Activated CD4-positive, alpha-beta memory T cell treated with anti-CD3 and anti-CD28 coated beads, Interleukin-2, amount 10 ng/mL, durations not matched to agents 7 days and 5 days (primary cell): ENCODE data around the gene ANXA2. TPM values are rescaled to one million over a fixed set of nuclear protein-coding genes. Genes with fewer than 3 reads are reported as not detected.
"Not testable (repeated sequence)": the region's sequence is repeated elsewhere in the genome, so short reads cannot be mapped to it uniquely, and the experiment has no call there.

Experiments used
- CTCF ChIA-PET: fragments of 350-600 bp; sonication (Branson Sonifier 250); formaldehyde crosslinking; loops from one replicate; lab custom pipeline; 2021; ENCODE audit warnings: antibody characterized with exemption, inconsistent platforms; lab: Charles Lee
- POLR2A ChIA-PET: fragments of 350-600 bp; sonication (Branson Sonifier 250); formaldehyde crosslinking; loops from one replicate; lab custom pipeline; 2021; ENCODE audit warnings: antibody characterized with exemption; lab: Charles Lee
- DNase-seq: peaks from one replicate; pipeline ENCODE4 v3.0.0-alpha.2; 2020
- H3K27ac Mint-ChIP-seq: one replicate; pipeline ENCODE4 v1.8.0; 2021; ENCODE audit warnings: mild to moderate bottlenecking, mixed read lengths
- H3K27me3 Mint-ChIP-seq: one replicate; pipeline ENCODE4 v1.8.0; 2021; ENCODE audit warnings: mixed read lengths
- H3K36me3 Mint-ChIP-seq: one replicate; pipeline ENCODE4 v1.8.0; 2021; ENCODE audit warnings: low read depth, mixed read lengths
- H3K4me1 Mint-ChIP-seq: one replicate; pipeline ENCODE4 v1.8.0; 2021; ENCODE audit warnings: mixed read lengths
- H3K4me3 Mint-ChIP-seq: one replicate; pipeline ENCODE4 v1.8.0; 2021; ENCODE audit warnings: mild to moderate bottlenecking, mixed read lengths
- H3K9me3 Mint-ChIP-seq: one replicate; pipeline ENCODE4 v1.8.0; 2021; ENCODE audit warnings: mixed read lengths
- total RNA-seq, 2 experiments: library from RNA; stranded (reverse); gene quantifications; one replicate each; pipeline ENCODE4 v1.2.3, GENCODE V29; 2021

ANXA2 gene
- total RNA-seq, 2 experiments from 2014 or later, result 558 to 566 TPM

DNA sequence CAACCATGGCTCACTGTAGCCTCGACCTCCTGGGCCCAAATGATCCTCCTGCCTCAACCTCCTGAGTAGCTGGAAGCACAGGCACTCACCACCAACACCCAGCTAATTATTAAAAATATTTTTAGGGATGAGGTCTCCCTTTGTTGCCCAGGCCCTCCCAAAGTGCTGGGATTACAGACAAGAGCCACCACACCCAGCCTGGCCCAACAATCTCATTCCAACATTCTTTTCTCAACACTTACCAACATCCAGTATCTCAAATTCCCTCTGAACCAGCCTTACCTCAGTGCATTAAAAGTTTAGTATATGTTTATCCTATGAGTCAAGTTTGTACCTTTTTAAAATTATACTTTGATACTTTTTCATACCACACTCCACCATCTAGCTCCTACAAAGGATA lies 25.0 kb downstream of the ANXA2 start:
- ChIA-PET CTCF (interaction anchor here (1.9 to 2.5 kb wide), 3 partner anchors 10 to 148 kb away, joined by 6 to 10 read pairs (median 6); no protein-coding TSS in a partner anchor), POLR2A (interaction anchor here (1.1 to 1.4 kb wide), 2 partner anchors 12 to 25 kb away, joined by 3 to 8 read pairs; partner anchors contain the start of gene ANXA2)
- no peak for DNase-seq
- H3K4me3 Mint-ChIP-seq, result no peak overlapping the region
- H3K9me3 Mint-ChIP-seq, result no peaks in the 10 kb centered on the region
- no peak overlapping the region for H3K27ac Mint-ChIP-seq
- H3K27me3 Mint-ChIP-seq, result no peaks in the 10 kb centered on the region
- H3K36me3 Mint-ChIP-seq, result peaks cover 83% of the 10 kb centered on the region
- peaks cover 27% of the 10 kb centered on the region for H3K4me1 Mint-ChIP-seq

DNA sequence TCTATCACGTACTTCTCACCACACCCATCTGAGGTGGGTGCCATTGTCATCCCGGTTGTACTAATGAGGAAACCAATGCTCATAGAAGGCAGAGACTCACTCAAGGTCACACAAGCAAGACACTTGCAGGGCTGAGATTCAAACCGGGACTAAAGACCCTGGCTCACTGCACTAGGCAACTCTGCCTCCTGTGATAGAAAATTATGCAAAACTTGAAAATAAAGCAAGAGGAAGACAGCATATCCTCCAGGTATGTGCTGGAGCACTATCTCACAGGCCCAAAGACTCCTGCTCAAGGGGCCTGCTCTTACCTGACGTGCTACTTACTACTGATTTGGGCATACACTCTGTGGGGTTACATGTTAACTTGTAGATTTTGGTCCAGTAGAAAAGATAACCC lies 25.6 kb downstream of the ANXA2 start:
- Mint-ChIP-seq H3K36me3 (peaks cover 82% of the 10 kb centered on the region), H3K4me1 (peaks cover 27% of the 10 kb centered on the region), H3K27ac (no peak overlapping the region), H3K9me3 (no peaks in the 10 kb centered on the region), H3K4me3 (no peak overlapping the region), H3K27me3 (no peaks in the 10 kb centered on the region)
- CTCF ChIA-PET, result interaction anchor here (2.4 to 2.5 kb wide), 2 partner anchors 9 to 13 kb away, joined by 6 to 10 read pairs; no protein-coding TSS in a partner anchor
- POLR2A ChIA-PET, result interaction anchor here (1.0 kb wide), 1 partner anchor 26 kb away, joined by 3 read pairs; no protein-coding TSS in a partner anchor
- no peak for DNase-seq

DNA sequence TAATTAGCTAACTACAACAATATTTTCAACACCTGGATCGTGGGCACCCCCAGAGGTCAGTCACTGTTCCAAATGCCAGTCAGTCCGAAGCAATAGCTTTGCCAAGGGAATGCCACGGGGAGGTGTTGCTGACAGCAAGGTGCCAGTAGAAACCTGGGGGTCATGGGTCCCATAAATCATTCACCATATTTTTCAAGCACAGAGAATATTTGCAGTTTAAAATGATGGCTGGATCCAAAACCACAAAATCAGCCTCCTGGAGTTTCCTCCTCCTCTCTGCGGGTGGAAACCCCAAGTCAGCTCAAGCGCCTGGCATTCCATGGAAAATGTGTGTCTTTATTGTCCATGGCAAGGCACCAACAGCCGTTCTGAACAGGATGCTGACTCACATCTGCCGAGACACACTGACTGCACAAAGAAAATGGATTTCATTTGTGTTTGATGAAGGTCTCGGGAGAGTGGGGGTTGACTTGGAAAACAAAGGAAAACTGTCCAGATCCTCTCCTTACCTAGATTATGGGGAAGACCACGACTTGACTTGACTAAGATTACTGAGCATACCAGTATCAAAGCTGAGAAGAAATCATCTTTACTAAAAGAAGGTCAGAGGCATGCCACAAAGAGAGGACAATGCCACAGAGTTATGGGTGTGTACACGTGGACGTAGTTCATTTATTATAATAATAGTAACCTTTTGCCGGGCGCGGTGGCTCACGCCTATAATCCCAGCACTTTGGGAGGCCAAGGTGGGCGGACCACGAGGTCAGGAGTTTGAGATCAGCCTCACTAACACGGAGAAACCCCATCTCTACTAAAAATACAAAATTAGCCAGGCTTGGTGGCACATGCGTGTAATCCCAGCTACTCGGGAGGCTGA lies 26.4 kb downstream of the ANXA2 start:
- DNase-seq, result no peak
- no peaks in the 10 kb centered on the region for H3K9me3 Mint-ChIP-seq
- H3K27me3 Mint-ChIP-seq, result no peaks in the 10 kb centered on the region
- H3K27ac Mint-ChIP-seq, result no peak overlapping the region
- no peak overlapping the region for H3K4me3 Mint-ChIP-seq
- ChIA-PET POLR2A (interaction anchor here (1.0 to 1.3 kb wide), 2 partner anchors 27 to 38 kb away, joined by 3 read pairs; no protein-coding TSS in a partner anchor), CTCF (no interaction called here)
- H3K36me3 Mint-ChIP-seq, result peaks cover 75% of the 10 kb centered on the region
- peaks cover 27% of the 10 kb centered on the region for H3K4me1 Mint-ChIP-seq

DNA sequence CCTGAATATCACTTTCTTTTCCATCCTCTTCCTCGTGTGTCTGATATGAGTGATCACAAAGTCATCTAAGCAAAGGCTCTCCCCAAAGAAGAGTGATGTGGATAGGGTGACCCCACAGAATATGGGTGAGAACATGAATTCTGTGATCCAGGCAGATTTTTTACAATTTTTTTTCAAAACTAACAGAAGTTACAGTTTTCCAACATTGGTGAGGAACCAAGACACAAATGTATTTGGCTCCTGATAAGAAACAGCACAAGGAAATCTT lies 27.0 kb downstream of the ANXA2 start:
- POLR2A ChIA-PET, result interaction anchor here (1.3 kb wide), 1 partner anchor 38 kb away, joined by 3 read pairs; no protein-coding TSS in a partner anchor
- no peak overlapping the region for H3K4me3 Mint-ChIP-seq

DNA sequence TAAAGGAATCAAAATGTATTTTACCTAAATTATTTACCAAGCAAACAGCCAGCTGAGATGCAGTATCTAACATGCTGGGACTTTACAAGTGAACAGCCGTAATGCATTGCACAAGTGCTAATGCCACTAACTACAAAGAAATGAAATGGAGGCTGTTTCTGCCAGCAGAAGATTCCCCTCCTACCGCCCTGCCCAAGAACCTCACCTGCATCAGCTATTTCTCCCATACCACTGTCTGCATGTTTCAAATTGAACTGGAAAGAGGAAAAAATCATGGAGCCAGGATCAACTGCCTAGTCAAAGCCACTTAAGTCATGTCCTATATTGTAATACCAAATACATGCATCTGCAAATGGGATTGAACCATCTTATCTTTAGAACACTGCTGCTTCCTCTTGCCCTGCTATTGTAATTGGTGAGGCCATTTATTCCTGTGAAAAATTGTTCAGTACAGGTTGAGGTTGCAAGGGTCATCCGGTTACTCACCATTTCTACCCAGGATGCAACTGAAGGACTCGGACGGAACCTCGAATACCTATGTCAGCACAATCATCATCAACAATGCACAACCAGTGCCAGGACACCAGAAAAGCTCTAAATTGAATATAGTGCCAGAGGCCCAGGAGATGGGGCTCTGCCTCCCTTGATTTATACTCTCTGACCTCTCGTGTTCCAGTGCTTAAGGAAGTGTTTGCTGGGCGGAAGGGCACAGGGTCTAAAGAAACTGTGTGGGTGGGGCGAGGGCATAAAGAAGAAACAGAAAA lies 27.5 kb downstream of the ANXA2 start:
- Mint-ChIP-seq H3K27me3 (no peaks in the 10 kb centered on the region), H3K9me3 (no peaks in the 10 kb centered on the region), H3K36me3 (peaks cover 69% of the 10 kb centered on the region), H3K4me1 (peaks cover 28% of the 10 kb centered on the region), H3K4me3 (no peak overlapping the region), H3K27ac (peak overlapping the region; percentile 18)
- no peak for DNase-seq
- ChIA-PET POLR2A (interaction anchor here (1.3 kb wide), 1 partner anchor 37 kb away, joined by 3 read pairs; no protein-coding TSS in a partner anchor), CTCF (interaction anchor here (1.6 kb wide), 1 partner anchor 11 kb away, joined by 4 read pairs; no protein-coding TSS in a partner anchor)

More for the DNA sequence above, 27.0 kb downstream of the ANXA2 start:
- H3K27me3 Mint-ChIP-seq, result no peaks in the 10 kb centered on the region
- H3K9me3 Mint-ChIP-seq, result no peaks in the 10 kb centered on the region
- H3K27ac Mint-ChIP-seq, result no peak overlapping the region
- CTCF ChIA-PET, result no interaction called here
- DNase-seq, result no peak
- H3K36me3 Mint-ChIP-seq, result peaks cover 72% of the 10 kb centered on the region
- H3K4me1 Mint-ChIP-seq, result peaks cover 27% of the 10 kb centered on the region

DNA sequence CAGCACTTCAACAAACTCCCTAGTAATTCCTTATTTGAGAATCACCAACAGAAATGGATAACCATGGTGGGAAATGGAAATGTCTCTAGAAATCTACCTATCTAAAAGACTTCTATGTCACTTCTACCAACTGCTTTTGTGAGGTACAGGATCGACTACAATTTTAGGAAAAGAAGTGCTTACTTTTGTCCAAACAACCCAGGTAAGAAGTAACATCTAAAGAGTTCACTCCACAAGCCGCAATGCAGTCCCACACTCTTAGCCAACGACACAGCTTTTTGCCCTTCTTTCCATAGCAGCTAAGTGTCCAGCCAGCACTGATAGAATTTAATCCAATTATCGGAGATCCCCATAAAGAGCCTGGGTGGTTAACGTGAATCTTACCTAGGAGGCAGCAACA lies 28.1 kb downstream of the ANXA2 start:
- CTCF ChIA-PET, result interaction anchor here (1.6 kb wide), 1 partner anchor 10 kb away, joined by 4 read pairs; no protein-coding TSS in a partner anchor
- no peaks in the 10 kb centered on the region for H3K27me3 Mint-ChIP-seq
- DNase-seq, result no peak
- H3K4me1 Mint-ChIP-seq, result peaks cover 30% of the 10 kb centered on the region
- POLR2A ChIA-PET, result interaction anchor here (1.3 kb wide), 1 partner anchor 37 kb away, joined by 3 read pairs; no protein-coding TSS in a partner anchor
- peak overlapping the region; percentile 18 for H3K27ac Mint-ChIP-seq
- H3K4me3 Mint-ChIP-seq, result no peak overlapping the region
- H3K9me3 Mint-ChIP-seq, result no peaks in the 10 kb centered on the region
- peaks cover 68% of the 10 kb centered on the region for H3K36me3 Mint-ChIP-seq

DNA sequence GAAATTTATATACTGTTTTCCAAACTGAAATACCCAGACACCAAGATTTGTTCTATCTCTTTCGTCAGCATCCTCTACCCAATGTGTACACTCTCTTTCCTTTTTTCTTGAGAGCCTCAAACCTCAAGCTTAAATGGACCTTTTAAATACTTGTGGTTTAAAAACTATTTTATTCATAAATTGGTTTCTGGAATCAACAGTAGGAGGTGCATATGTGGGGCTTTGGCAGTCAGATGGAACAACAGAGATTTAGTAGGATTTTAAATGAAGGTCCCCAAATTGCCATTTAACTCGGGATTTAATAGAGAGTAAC lies 33.2 kb downstream of the ANXA2 start:
- peaks cover 69% of the 10 kb centered on the region for H3K36me3 Mint-ChIP-seq
- CTCF ChIA-PET, result no interaction called here
- POLR2A ChIA-PET, result no interaction called here

DNA sequence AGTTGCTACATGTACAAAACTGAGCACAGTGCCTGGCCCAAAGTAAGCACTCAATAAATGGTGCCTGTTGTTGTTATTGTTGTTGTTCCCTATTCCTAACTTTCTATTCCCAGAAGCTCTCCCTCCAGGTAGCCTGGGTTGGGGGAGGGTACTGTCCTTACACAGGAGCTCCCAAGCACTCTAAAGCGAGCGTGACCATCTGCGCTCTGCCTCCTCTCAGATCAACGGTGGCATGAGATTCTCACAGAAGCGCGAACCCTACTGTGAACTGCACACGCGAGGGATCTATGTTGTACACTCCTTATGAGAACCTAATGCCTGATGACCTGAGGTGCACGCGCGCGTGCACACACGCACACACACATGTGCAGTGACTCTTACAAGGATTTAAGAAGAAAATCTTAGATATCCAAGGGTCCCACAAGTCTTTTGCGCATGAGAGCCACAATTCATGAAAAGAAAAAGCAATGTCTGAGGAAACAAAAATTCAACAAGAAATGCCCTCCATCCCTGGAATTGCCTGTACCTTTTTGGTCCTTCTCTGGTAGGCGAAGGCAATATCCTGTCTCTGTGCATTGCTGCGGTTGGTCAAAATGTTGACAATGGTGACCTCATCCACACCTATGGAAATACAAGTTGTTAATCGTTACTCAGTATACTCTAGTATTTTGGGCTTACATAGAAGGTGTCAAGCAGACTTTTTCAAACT lies 33.7 kb downstream of the ANXA2 start:
- Mint-ChIP-seq H3K36me3 (peaks cover 69% of the 10 kb centered on the region), H3K27me3 (no peaks in the 10 kb centered on the region), H3K4me1 (peaks cover 47% of the 10 kb centered on the region), H3K4me3 (no peak overlapping the region), H3K27ac (peak overlapping the region; percentile 68), H3K9me3 (no peaks in the 10 kb centered on the region)
- no peak for DNase-seq
- CTCF ChIA-PET, result interaction anchor here (1.1 to 5.2 kb wide), 7 partner anchors 9 to 568 kb away, joined by 3 to 24 read pairs (median 6); partner anchors contain the start of gene ANXA2
- POLR2A ChIA-PET, result interaction anchor here (1.1 to 3.1 kb wide), 4 partner anchors 32 to 131 kb away, joined by 4 to 33 read pairs (median 6); partner anchors contain the start of gene ANXA2

More for the DNA sequence above, 33.2 kb downstream of the ANXA2 start:
- Mint-ChIP-seq H3K4me3 (no peak overlapping the region), H3K27me3 (no peaks in the 10 kb centered on the region), H3K4me1 (peaks cover 45% of the 10 kb centered on the region), H3K9me3 (no peaks in the 10 kb centered on the region), H3K27ac (peak overlapping the region; percentile 1)
- no peak for DNase-seq

DNA sequence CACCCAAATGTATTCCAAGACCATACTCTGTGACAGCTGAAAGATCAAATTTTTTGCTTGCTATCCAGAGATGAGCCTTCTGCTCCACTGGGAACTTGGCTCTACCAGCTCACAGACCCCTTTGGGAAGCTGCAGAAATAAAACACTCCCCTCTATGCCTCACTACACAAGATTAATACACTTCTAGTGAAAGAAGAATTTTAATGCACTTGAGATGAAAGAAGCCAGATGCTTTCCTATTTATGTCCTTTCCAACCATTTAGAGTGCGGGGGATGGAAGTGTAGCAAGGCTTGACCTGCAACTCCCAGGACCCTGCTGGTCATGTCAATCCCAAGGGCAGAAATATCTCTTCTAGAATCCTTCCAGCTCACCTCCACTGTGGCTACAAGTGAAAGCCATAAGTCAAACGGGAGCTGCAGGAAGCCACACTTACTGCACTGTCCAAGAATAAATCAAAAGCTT lies 34.7 kb downstream of the ANXA2 start:
- Mint-ChIP-seq H3K4me1 (peaks cover 47% of the 10 kb centered on the region), H3K36me3 (peaks cover 71% of the 10 kb centered on the region), H3K9me3 (no peaks in the 10 kb centered on the region), H3K27ac (peak overlapping the region; percentile 80), H3K4me3 (peak overlapping the region; percentile 2), H3K27me3 (no peaks in the 10 kb centered on the region)
- ChIA-PET CTCF (interaction anchor here (0.8 to 5.2 kb wide), 13 partner anchors 10 to 1471 kb away, joined by 3 to 24 read pairs (median 5); partner anchors contain the start of gene ANXA2), POLR2A (interaction anchor here (0.8 to 3.1 kb wide), 14 partner anchors 13 to 674 kb away, joined by 3 to 33 read pairs (median 6); partner anchors contain the start of genes ANXA2 and BNIP2)
- DNase-seq, result no peak

DNA sequence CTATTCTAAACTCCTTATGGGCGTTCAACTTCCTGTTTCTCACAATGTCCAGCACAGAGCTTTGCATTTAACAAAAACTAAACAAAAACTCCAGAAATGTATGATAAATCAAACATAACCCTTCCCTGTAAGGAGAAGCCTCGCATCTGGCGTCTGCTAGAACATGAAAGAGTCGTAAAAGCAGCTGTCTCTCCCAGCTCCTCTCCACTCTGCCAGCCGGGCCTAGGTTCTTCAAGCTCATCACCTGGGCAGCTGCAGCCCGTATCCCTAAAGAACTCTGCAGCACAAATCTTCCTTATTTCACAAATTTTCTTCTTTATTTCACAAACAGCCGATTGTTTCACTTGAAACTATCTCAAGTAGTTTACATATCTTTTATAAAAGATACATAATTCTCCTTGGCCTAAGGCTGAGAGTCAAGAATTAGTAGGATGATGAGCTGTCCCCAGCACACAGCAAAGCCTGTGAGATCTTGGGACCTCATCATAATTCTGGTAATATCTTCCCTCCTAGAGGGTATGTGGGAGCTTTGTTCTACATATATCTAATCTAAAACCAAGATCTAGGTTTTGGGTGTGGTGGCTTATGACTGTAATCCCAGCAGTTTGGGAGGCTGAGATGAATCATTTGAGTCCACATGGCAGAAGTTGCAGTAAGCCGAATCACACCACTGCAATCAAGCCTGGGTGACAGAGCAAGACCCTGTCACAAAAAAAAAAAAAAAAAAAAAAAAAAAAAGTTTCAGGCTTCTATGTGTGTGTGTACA lies 35.3 kb downstream of the ANXA2 start:
- POLR2A ChIA-PET, result interaction anchor here (0.8 to 3.1 kb wide), 15 partner anchors 13 to 674 kb away, joined by 3 to 33 read pairs (median 5); partner anchors contain the start of genes ANXA2 and BNIP2
- peak; percentile 62 for DNase-seq
- Mint-ChIP-seq H3K27me3 (no peaks in the 10 kb centered on the region), H3K36me3 (peaks cover 73% of the 10 kb centered on the region), H3K4me1 (peaks cover 47% of the 10 kb centered on the region), H3K9me3 (no peaks in the 10 kb centered on the region), H3K27ac (peak overlapping the region; percentile 80), H3K4me3 (no peak overlapping the region)
- CTCF ChIA-PET, result interaction anchor here (0.7 to 5.2 kb wide), 17 partner anchors 10 to 1472 kb away, joined by 3 to 24 read pairs (median 5); partner anchors contain the start of gene ANXA2

DNA sequence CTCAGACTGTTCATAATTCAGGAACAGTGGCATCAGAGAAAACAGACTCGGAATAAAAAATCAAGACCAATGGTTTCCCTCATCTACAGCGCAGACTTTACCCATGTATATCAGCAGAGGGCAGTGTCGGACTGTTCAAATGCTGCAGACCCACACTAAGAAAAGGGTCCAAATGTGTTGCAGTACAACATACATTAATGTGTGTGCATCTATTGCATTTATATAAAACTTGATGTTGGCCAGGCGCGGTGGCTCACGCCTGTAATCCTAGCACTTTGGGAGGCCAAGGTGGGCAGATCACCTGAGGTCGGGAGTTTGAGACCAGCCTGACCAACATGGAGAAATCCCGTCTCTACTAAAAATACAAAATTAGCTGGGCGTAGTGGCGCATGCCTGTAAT lies 38.0 kb downstream of the ANXA2 start:
- CTCF ChIA-PET, result interaction anchor here (0.8 to 5.2 kb wide), 19 partner anchors 9 to 573 kb away, joined by 3 to 34 read pairs (median 4); partner anchors contain the start of gene ANXA2
- Mint-ChIP-seq H3K36me3 (peaks cover 92% of the 10 kb centered on the region), H3K4me1 (peaks cover 47% of the 10 kb centered on the region)
- H3K4me3 Mint-ChIP-seq, H3K27me3 Mint-ChIP-seq, H3K27ac Mint-ChIP-seq, H3K9me3 Mint-ChIP-seq: not testable (repeated sequence)
- DNase-seq, result peak; percentile 39
- POLR2A ChIA-PET, result interaction anchor here (0.8 to 2.2 kb wide), 4 partner anchors 39 to 120 kb away, joined by 3 to 9 read pairs (median 5); partner anchors contain the start of genes ANXA2 and ICE2
